ENCODE measurements around the gene KCNG4. TPM values are rescaled to one million over a fixed set of nuclear protein-coding genes. Genes with fewer than 3 reads are reported as not detected.

Gene KCNG4
- total RNA-seq, 1 experiment from 2014 or later = not detected

DNA sequence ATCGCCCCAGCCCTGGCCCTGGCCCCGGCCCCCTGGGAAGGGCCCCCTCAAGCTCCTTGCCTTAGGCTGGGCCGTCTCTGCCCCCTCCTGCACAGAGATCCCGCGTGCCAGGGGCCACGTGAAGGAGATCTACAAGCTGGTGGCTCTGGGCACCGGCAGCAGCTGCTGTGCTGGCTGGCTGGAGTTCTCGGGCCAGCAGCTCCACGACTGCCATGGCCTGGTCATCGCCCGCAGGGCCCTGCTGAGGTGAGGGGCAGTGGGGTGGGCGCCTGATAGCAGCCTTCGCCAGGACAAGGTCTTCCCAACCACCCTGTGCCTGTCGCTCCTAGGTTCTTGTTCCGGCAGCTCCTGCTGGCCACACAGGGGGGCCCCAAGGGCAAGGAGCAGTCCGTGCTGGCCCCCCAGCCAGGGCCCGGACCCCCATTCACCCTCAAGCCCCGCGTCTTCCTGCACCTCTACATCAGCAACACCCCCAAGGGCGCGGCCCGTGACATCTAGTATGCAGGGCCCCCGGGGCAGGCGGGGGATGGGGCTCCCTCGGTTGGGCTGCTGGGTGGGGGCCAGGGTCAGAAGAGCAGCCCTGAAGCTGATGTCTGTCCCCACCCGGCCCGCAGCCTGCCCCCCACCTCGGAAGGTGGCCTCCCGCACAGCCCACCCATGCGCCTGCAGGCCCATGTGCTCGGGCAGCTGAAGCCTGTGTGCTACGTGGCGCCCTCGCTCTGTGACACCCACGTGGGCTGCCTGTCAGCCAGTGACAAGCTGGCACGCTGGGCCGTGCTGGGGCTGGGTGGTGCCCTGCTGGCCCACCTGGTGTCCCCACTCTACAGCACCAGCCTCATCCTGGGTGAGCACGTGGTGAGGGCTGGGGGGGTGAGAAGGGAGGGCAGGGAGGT lies 44.4 kb downstream of the KCNG4 start:
- POLR2A ChIA-PET = no interaction called here
- no peak overlapping the region for H3K4me2 ChIP-seq (ENCODE audit: low read length)
- H3K9ac ChIP-seq (ENCODE audit: low read length) = no peak overlapping the region
- no peak for TF ChIP-seq CBX3 (IDR thresholded peaks at IDR 0.05; ENCODE audit: low read depth)
- TF ChIP-seq SRF (IDR thresholded peaks at IDR 0.05; ENCODE audit: low read depth) = no peak
- no peak for TF ChIP-seq SIN3A (IDR thresholded peaks at IDR 0.05; ENCODE audit: low read depth)
- TF ChIP-seq TCF7L2 (IDR thresholded peaks at IDR 0.05; ENCODE audit: borderline replicate concordance, extremely low read depth, insufficient read depth, insufficient read length) = no peak
- no peak for TF ChIP-seq ZFX (IDR thresholded peaks at IDR 0.05)
- TF ChIP-seq EZH2phosphoT487 (IDR thresholded peaks at IDR 0.05; ENCODE audit: borderline replicate concordance) = no peak
- TF ChIP-seq CTCF (IDR thresholded peaks at IDR 0.05 in 2 of 3, conservative IDR thresholded peaks at IDR 0.05 in 1 of 3; ENCODE audit: borderline replicate concordance in 1 of 3, insufficient read depth in 1 of 3, low read depth in 2 of 3, low read length in 2 of 3) = no peak
- TF ChIP-seq YY1 (IDR thresholded peaks at IDR 0.05; ENCODE audit: extremely low read depth, insufficient replicate concordance, low read depth, low read length) = no peak
- TF ChIP-seq ZNF274 (IDR thresholded peaks at IDR 0.05; ENCODE audit: low read depth, low read length) = no peak
- TF ChIP-seq, protein P1, sequence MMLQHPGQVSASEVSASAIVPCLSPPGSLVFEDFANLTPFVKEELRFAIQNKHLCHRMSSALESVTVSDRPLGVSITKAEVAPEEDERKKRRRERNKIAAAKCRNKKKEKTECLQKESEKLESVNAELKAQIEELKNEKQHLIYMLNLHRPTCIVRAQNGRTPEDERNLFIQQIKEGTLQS (IDR thresholded peaks at IDR 0.05) = no peak
- TF ChIP-seq ELF1 (IDR thresholded peaks at IDR 0.05; ENCODE audit: borderline replicate concordance, low read depth) = no peak
- no peak for TF ChIP-seq POLR2A (IDR thresholded peaks at IDR 0.05; ENCODE audit: borderline replicate concordance, extremely low read depth, insufficient read depth, insufficient read length)
- TF ChIP-seq MAX (IDR thresholded peaks at IDR 0.05) = no peak
- no peak for TF ChIP-seq EZH2 (IDR thresholded peaks at IDR 0.05)
- TF ChIP-seq RAD21 (IDR thresholded peaks at IDR 0.05; ENCODE audit: low read depth) = no peak
- no peak for TF ChIP-seq CEBPB (IDR thresholded peaks at IDR 0.05; ENCODE audit: low read depth)
- no peak for TF ChIP-seq FOSL1 (IDR thresholded peaks at IDR 0.05; ENCODE audit: low read depth)
- no peak for TF ChIP-seq POLR2AphosphoS5 (IDR thresholded peaks at IDR 0.05; ENCODE audit: low read depth, low read length)
- no peak for TF ChIP-seq ZBTB33 (IDR thresholded peaks at IDR 0.05; ENCODE audit: extremely low read depth, insufficient replicate concordance, low read length)
- no peak for TF ChIP-seq SP1 (IDR thresholded peaks at IDR 0.05; ENCODE audit: low read depth)
- H3K9me3 ChIP-seq (ENCODE audit: control insufficient read depth in 1 of 2, insufficient read depth in 1 of 2, low read depth in 1 of 2, low read length in 2 of 2) = no peaks in the 10 kb centered on the region
- H3K36me3 ChIP-seq (ENCODE audit: control insufficient read depth in 1 of 2, insufficient read depth in 2 of 2, low read length in 2 of 2) = no peaks in the 10 kb centered on the region
- H3K4me3 ChIP-seq (replicated peaks in 1 of 2; ENCODE audit: low read depth in 1 of 2, low read length in 2 of 2) = no peak overlapping the region
- no peak overlapping the region for H2AFZ ChIP-seq (ENCODE audit: low read depth, low read length, poor library complexity, severe bottlenecking)
- H3K4me1 ChIP-seq (ENCODE audit: control insufficient read depth in 1 of 2, insufficient read depth in 2 of 2, low read length in 2 of 2) = peaks cover 0 to 7% of the 10 kb centered on the region in 2 experiments; a peak in 1 of 4 replicates
- H3K79me2 ChIP-seq (ENCODE audit: insufficient read depth, low read length) = no peaks in the 10 kb centered on the region
- no peaks in the 10 kb centered on the region for H4K20me1 ChIP-seq (ENCODE audit: insufficient read depth)
- intact Hi-C loops (cut with micrococcal nuclease) = no loop called here
- no peaks in the 10 kb centered on the region for H3K27me3 ChIP-seq (ENCODE audit: insufficient read depth, low read length)
- RAD21 ChIA-PET (ENCODE audit: low non-redundant PET in 1 of 2, low total read pairs in 2 of 2, uncharacterized antibody in 2 of 2, unreplicated experiment in 2 of 2) = no interaction called here
- ATAC-seq (no peak), DNase-seq (ENCODE audit: low read depth, low spot score) (no peak)
- H3K27ac ChIP-seq (ENCODE audit: low read depth, low read length) = no peak overlapping the region
- CTCF ChIA-PET = interaction anchor here (1.1 to 2.4 kb wide), 2 partner anchors 8 to 82 kb away, joined by 3 to 11 read pairs; partner anchors contain the start of gene TAF1C
- no TSS peak for BruUV-seq (replicated peaks)
- no peaks in the 10 kb centered on the region for H3K9me2 ChIP-seq (ENCODE audit: insufficient read depth)

Measured in HCT116 (cell line).